Erythroblast (primary cell): ENCODE measurements around the gene TSPAN16.

Experiments
- GATA1 ChIP-seq: IDR thresholded peaks from 2 replicates; pipeline ENCODE4 v1.6.1; 2011; ENCODE audit warnings: low read depth, mild to moderate bottlenecking, control low read depth, low read length, moderate library complexity
- POLR2A ChIP-seq: IDR thresholded peaks from 2 replicates; pipeline ENCODE4 v1.6.1; 2011; ENCODE audit warnings: mild to moderate bottlenecking, low read length

GRCh38 chr19:11256189-11256588 is 39.8 kb upstream of the TSPAN16 start:
- TF ChIP-seq POLR2A = no peak
- no peak for TF ChIP-seq GATA1
